Neural cell (in vitro differentiated cells): ENCODE measurements around the gene MAP2K7. TPM values are rescaled to one million over a fixed set of nuclear protein-coding genes. Genes with fewer than 3 reads are reported as not detected.

Experiments used
- H2AFZ ChIP-seq: fragments of 200-600, 300-800 bp; sonication (generic), shearing (Covaris generic); 2 replicates; pipeline ENCODE4 v1.6.0; 2014; ENCODE audit warnings: low read depth, mild to moderate bottlenecking, antibody characterized with exemption, low read length, moderate library complexity
- H3F3A ChIP-seq: fragments of 200-600 bp; shearing (Covaris generic); 2 replicates; pipeline ENCODE4 v1.6.1; 2016; ENCODE audit warnings: mild to moderate bottlenecking, moderate library complexity, mixed read lengths, antibody characterized with exemption, low read length; ENCODE audit not compliant: insufficient read depth, poor library complexity, severe bottlenecking
- H3K27ac ChIP-seq: fragments of 200-600, 300-800 bp; sonication (generic), shearing (Covaris generic); 2 replicates; pipeline ENCODE4 v1.5.1; 2014; ENCODE audit warnings: mild to moderate bottlenecking, low read length, moderate library complexity
- H3K27me3 ChIP-seq: fragments of 300-800, 200-600 bp; sonication (generic), shearing (Covaris generic); 2 replicates; pipeline ENCODE4 v1.6.0; 2014; ENCODE audit warnings: mild to moderate bottlenecking, low read depth, low read length, moderate library complexity; ENCODE audit not compliant: insufficient read depth
- H3K36me3 ChIP-seq: fragments of 300-800, 200-600 bp; sonication (generic), shearing (Covaris generic); 2 replicates; pipeline ENCODE4 v1.5.1; 2014; ENCODE audit warnings: mild to moderate bottlenecking, antibody characterized with exemption, low read length, moderate library complexity; ENCODE audit not compliant: insufficient read depth
- H3K4me2 ChIP-seq: fragments of 300-800, 200-600 bp; sonication (generic), shearing (Covaris generic); 2 replicates; pipeline ENCODE4 v1.6.0; 2014; ENCODE audit warnings: mild to moderate bottlenecking, low read length
- H3K4me3 ChIP-seq: fragments of 300-800, 200-600 bp; sonication (generic), shearing (Covaris generic); 2 replicates; pipeline ENCODE4 v1.5.1; 2014; ENCODE audit warnings: mild to moderate bottlenecking, low read length, moderate library complexity
- H3K79me2 ChIP-seq: fragments of 200-600 bp; shearing (Covaris generic); replicated peaks from 2 replicates; pipeline ENCODE4 v1.6.0; 2014; ENCODE audit warnings: mild to moderate bottlenecking, low read length, moderate library complexity; ENCODE audit not compliant: insufficient read depth
- H3K9ac ChIP-seq: fragments of 300-800, 200-600 bp; sonication (generic), shearing (Covaris generic); 2 replicates; pipeline ENCODE4 v1.6.1; 2016; ENCODE audit warnings: mild to moderate bottlenecking, low read length, mixed read lengths
- H3K9me2 ChIP-seq: fragments of 200-600 bp; shearing (Covaris generic); 2 replicates; pipeline ENCODE4 v1.6.1; 2016; ENCODE audit warnings: mild to moderate bottlenecking, low read length, mixed read lengths; ENCODE audit not compliant: insufficient read depth
- H3K9me3 ChIP-seq: fragments of 200-600, 300-800 bp; sonication (generic), shearing (Covaris generic); 2 replicates; pipeline ENCODE4 v1.6.1; 2016; ENCODE audit warnings: mild to moderate bottlenecking, mixed run types, low read length, moderate library complexity, mixed read lengths
- H4K20me1 ChIP-seq: fragments of 200-600 bp; shearing (Covaris generic); 2 replicates; pipeline ENCODE4 v1.6.1; 2016; ENCODE audit warnings: mild to moderate bottlenecking, mixed run types; ENCODE audit not compliant: insufficient read depth
- CTCF ChIP-seq: fragments of 450-650 bp; IDR thresholded peaks from 2 replicates; pipeline ENCODE4 v1.5.1; 2014; ENCODE audit warnings: antibody characterized with exemption, mild to moderate bottlenecking, moderate library complexity; ENCODE audit not compliant: poor library complexity, severe bottlenecking
- EP300 ChIP-seq: fragments of 450-650 bp; conservative IDR thresholded peaks from 2 replicates; pipeline ENCODE4 v1.6.1; 2014; ENCODE audit warnings: antibody characterized with exemption, mild to moderate bottlenecking, moderate library complexity; ENCODE audit not compliant: poor library complexity, severe bottlenecking
- EZH2 ChIP-seq: fragments of 200-600, 300-800 bp; shearing (Covaris generic), sonication (generic); IDR thresholded peaks from 2 replicates; pipeline ENCODE4 v1.6.1; 2014; ENCODE audit warnings: antibody characterized with exemption, low read length, borderline replicate concordance, mild to moderate bottlenecking; ENCODE audit not compliant: insufficient read depth, poor library complexity, severe bottlenecking
- MXI1 ChIP-seq: fragments of 450-650 bp; conservative IDR thresholded peaks from 2 replicates; pipeline ENCODE4 v1.6.1; 2014; ENCODE audit warnings: antibody characterized with exemption, mild to moderate bottlenecking; ENCODE audit not compliant: poor library complexity, severe bottlenecking
- POLR2AphosphoS5 ChIP-seq: IDR thresholded peaks from 2 replicates; pipeline ENCODE4 v1.6.1; 2012
- RAD21 ChIP-seq: fragments of 450-650 bp; conservative IDR thresholded peaks from 2 replicates; pipeline ENCODE4 v1.6.1; 2014; ENCODE audit warnings: antibody characterized with exemption, mild to moderate bottlenecking, moderate library complexity
- SMC3 ChIP-seq: fragments of 450-650 bp; conservative IDR thresholded peaks from 2 replicates; pipeline ENCODE4 v1.6.1; 2014; ENCODE audit warnings: antibody characterized with exemption, mild to moderate bottlenecking, moderate library complexity; ENCODE audit not compliant: poor library complexity
- TAF1 ChIP-seq: IDR thresholded peaks from 2 replicates; pipeline ENCODE4 v1.6.1; 2012; ENCODE audit warnings: low read depth
- polyA plus RNA-seq: library from polyadenylated mRNA; depleted of rRNA; stranded (reverse); fragments of >200 nt; gene quantifications from 2 replicates; pipeline ENCODE4 v1.2.3, GENCODE V29; 2014
- TF ChIP-seq, protein P1 (sequence below): IDR thresholded peaks from 2 replicates; pipeline ENCODE4 v1.6.1; 2012; ENCODE audit warnings: borderline replicate concordance

The MAP2K7 gene
- polyA plus RNA-seq, 1 donor from 2014 or later: 9.2 TPM

GRCh38 chr19:7874897-7875273, 28.8 kb upstream of the MAP2K7 start:
- no peaks in the 10 kb centered on the region for H3K27me3 ChIP-seq
- peak overlapping the region; percentile 76 for H3K4me2 ChIP-seq
- H3K4me3 ChIP-seq: peak overlapping the region; percentile 92
- H3F3A ChIP-seq: peaks cover 6% of the 10 kb centered on the region
- no peaks in the 10 kb centered on the region for H3K36me3 ChIP-seq
- H2AFZ ChIP-seq: peak overlapping the region; percentile 75
- H3K9me3 ChIP-seq: no peaks in the 10 kb centered on the region
- TF ChIP-seq MXI1 (no peak), EZH2 (no peak), SMC3 (no peak), RAD21 (no peak), TAF1 (no peak), CTCF (no peak), EP300 (no peak), POLR2AphosphoS5 (no peak)
- TF ChIP-seq, protein P1, sequence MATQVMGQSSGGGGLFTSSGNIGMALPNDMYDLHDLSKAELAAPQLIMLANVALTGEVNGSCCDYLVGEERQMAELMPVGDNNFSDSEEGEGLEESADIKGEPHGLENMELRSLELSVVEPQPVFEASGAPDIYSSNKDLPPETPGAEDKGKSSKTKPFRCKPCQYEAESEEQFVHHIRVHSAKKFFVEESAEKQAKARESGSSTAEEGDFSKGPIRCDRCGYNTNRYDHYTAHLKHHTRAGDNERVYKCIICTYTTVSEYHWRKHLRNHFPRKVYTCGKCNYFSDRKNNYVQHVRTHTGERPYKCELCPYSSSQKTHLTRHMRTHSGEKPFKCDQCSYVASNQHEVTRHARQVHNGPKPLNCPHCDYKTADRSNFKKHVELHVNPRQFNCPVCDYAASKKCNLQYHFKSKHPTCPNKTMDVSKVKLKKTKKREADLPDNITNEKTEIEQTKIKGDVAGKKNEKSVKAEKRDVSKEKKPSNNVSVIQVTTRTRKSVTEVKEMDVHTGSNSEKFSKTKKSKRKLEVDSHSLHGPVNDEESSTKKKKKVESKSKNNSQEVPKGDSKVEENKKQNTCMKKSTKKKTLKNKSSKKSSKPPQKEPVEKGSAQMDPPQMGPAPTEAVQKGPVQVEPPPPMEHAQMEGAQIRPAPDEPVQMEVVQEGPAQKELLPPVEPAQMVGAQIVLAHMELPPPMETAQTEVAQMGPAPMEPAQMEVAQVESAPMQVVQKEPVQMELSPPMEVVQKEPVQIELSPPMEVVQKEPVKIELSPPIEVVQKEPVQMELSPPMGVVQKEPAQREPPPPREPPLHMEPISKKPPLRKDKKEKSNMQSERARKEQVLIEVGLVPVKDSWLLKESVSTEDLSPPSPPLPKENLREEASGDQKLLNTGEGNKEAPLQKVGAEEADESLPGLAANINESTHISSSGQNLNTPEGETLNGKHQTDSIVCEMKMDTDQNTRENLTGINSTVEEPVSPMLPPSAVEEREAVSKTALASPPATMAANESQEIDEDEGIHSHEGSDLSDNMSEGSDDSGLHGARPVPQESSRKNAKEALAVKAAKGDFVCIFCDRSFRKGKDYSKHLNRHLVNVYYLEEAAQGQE: no peak
- H3K79me2 ChIP-seq: peaks cover 13% of the 10 kb centered on the region
- no peaks in the 10 kb centered on the region for H4K20me1 ChIP-seq
- H3K27ac ChIP-seq: peak overlapping the region; percentile 86
- H3K9me2 ChIP-seq: no peaks in the 10 kb centered on the region
- H3K9ac ChIP-seq: peak overlapping the region; percentile 98

GRCh38 chr19:7877249-7877836, 26.3 kb upstream of the MAP2K7 start:
- H3K9ac ChIP-seq: no peak overlapping the region
- H3K9me3 ChIP-seq: no peaks in the 10 kb centered on the region
- no peaks in the 10 kb centered on the region for H3K27me3 ChIP-seq
- no peak overlapping the region for H3K27ac ChIP-seq
- H3F3A ChIP-seq: peaks cover 6% of the 10 kb centered on the region
- TF ChIP-seq SMC3 (no peak), RAD21 (no peak), EP300 (no peak), MXI1 (no peak), TAF1 (no peak), CTCF (no peak), EZH2 (no peak), POLR2AphosphoS5 (no peak)
- TF ChIP-seq, protein P1: no peak
- no peaks in the 10 kb centered on the region for H3K9me2 ChIP-seq
- no peak overlapping the region for H2AFZ ChIP-seq
- H3K79me2 ChIP-seq: peaks cover 13% of the 10 kb centered on the region
- no peaks in the 10 kb centered on the region for H3K36me3 ChIP-seq
- H3K4me2 ChIP-seq: no peak overlapping the region
- H4K20me1 ChIP-seq: no peaks in the 10 kb centered on the region
- no peak overlapping the region for H3K4me3 ChIP-seq
